Measurements from ENCODE around the gene LEPROT.

The LEPROT gene

GRCh38 chr1:65423884-65424572, 3.6 kb downstream of the LEPROT start:
- H3K27ac ChIP-seq (ENCODE audit: low read length): no peak overlapping the region
- no peaks in the 10 kb centered on the region; the same call in 1 of the 2 replicates for H3K4me1 ChIP-seq (ENCODE audit: control insufficient read depth, insufficient read depth, low read length)

GRCh38 chr1:65424573-65424889, 4.1 kb downstream of the LEPROT start:
- Histone ChIP-seq H3K4me1 (ENCODE audit: control insufficient read depth, insufficient read depth, low read length) (no peaks in the 10 kb centered on the region; the same call in 1 of the 2 replicates), H3K27me3 (ENCODE audit: control insufficient read depth, insufficient read depth, low read length) (no peaks in the 10 kb centered on the region), H3K9me3 (ENCODE audit: control insufficient read depth, insufficient read depth, low read length) (no peaks in the 10 kb centered on the region), H3K4me3 (ENCODE audit: low read length) (no peak overlapping the region), H3K36me3 (ENCODE audit: control insufficient read depth, insufficient read depth, low read length) (no peaks in the 10 kb centered on the region; the same call in 1 of the 2 replicates), H3K27ac (ENCODE audit: low read length) (no peak overlapping the region)
- WGBS (ENCODE audit: insufficient coverage, insufficient read length): no CpG with 5 or more reads among the region's 1 CpG
- DNase-seq (ENCODE audit: low read depth, low spot score): no peak

More at GRCh38 chr1:65423884-65424572, 3.6 kb downstream of the LEPROT start:
- Histone ChIP-seq H3K36me3 (ENCODE audit: control insufficient read depth, insufficient read depth, low read length) (no peaks in the 10 kb centered on the region; the same call in 1 of the 2 replicates), H3K4me3 (ENCODE audit: low read length) (no peak overlapping the region), H3K9me3 (ENCODE audit: control insufficient read depth, insufficient read depth, low read length) (no peaks in the 10 kb centered on the region), H3K27me3 (ENCODE audit: control insufficient read depth, insufficient read depth, low read length) (no peaks in the 10 kb centered on the region)
- no peak for DNase-seq (ENCODE audit: low read depth, low spot score)
- WGBS (ENCODE audit: insufficient coverage, insufficient read length): no CpG with 5 or more reads among the region's 2 CpGs

- no peak overlapping the region for H3K27ac ChIP-seq (ENCODE audit: low read length)
- no peak overlapping the region for H3K4me3 ChIP-seq (ENCODE audit: low read length)
- no CpG with 5 or more reads among the region's 2 CpGs for WGBS (ENCODE audit: insufficient coverage, insufficient read length)
- H3K27me3 ChIP-seq (ENCODE audit: control insufficient read depth, insufficient read depth, low read length): no peaks in the 10 kb centered on the region
- no peak for DNase-seq (ENCODE audit: low read depth, low spot score)
- H3K9me3 ChIP-seq (ENCODE audit: control insufficient read depth, insufficient read depth, low read length): no peaks in the 10 kb centered on the region
- no peaks in the 10 kb centered on the region; the same call in 1 of the 2 replicates for H3K4me1 ChIP-seq (ENCODE audit: control insufficient read depth, insufficient read depth, low read length)
- H3K36me3 ChIP-seq (ENCODE audit: control insufficient read depth, insufficient read depth, low read length): no peaks in the 10 kb centered on the region; the same call in 1 of the 2 replicates
Observed at GRCh38 chr1:65425006-65425405, 4.5 kb downstream of the LEPROT start.

- Histone ChIP-seq H3K27ac (ENCODE audit: low read length) (no peak overlapping the region), H3K4me1 (ENCODE audit: control insufficient read depth, insufficient read depth, low read length) (no peaks in the 10 kb centered on the region; the same call in 1 of the 2 replicates)
Observed at GRCh38 chr1:65425697-65426096, 5.2 kb downstream of the LEPROT start.

GRCh38 chr1:65429078-65429477, 8.6 kb downstream of the LEPROT start:
- H3K4me1 ChIP-seq (ENCODE audit: control insufficient read depth, insufficient read depth, low read length): no peaks in the 10 kb centered on the region; the same call in 1 of the 2 replicates
- H3K4me3 ChIP-seq (ENCODE audit: low read length): no peak overlapping the region
- H3K9me3 ChIP-seq (ENCODE audit: control insufficient read depth, insufficient read depth, low read length): no peaks in the 10 kb centered on the region
- no peak overlapping the region for H3K27ac ChIP-seq (ENCODE audit: low read length)
- DNase-seq (ENCODE audit: low read depth, low spot score): no peak
- no peaks in the 10 kb centered on the region for H3K27me3 ChIP-seq (ENCODE audit: control insufficient read depth, insufficient read depth, low read length)
- no CpG with 5 or more reads among the region's 2 CpGs for WGBS (ENCODE audit: insufficient coverage, insufficient read length)
- H3K36me3 ChIP-seq (ENCODE audit: control insufficient read depth, insufficient read depth, low read length): no peaks in the 10 kb centered on the region; the same call in 1 of the 2 replicates

More at GRCh38 chr1:65425697-65426096, 5.2 kb downstream of the LEPROT start:
- no peak for DNase-seq (ENCODE audit: low read depth, low spot score)
- Histone ChIP-seq H3K4me3 (ENCODE audit: low read length) (no peak overlapping the region), H3K9me3 (ENCODE audit: control insufficient read depth, insufficient read depth, low read length) (no peaks in the 10 kb centered on the region), H3K36me3 (ENCODE audit: control insufficient read depth, insufficient read depth, low read length) (no peaks in the 10 kb centered on the region; the same call in 1 of the 2 replicates), H3K27me3 (ENCODE audit: control insufficient read depth, insufficient read depth, low read length) (no peaks in the 10 kb centered on the region)
- WGBS (ENCODE audit: insufficient coverage, insufficient read length): no CpG with 5 or more reads among the region's 3 CpGs

GRCh38 chr1:65429806-65430205, 9.3 kb downstream of the LEPROT start:
- Histone ChIP-seq H3K27me3 (ENCODE audit: control insufficient read depth, insufficient read depth, low read length) (no peaks in the 10 kb centered on the region), H3K36me3 (ENCODE audit: control insufficient read depth, insufficient read depth, low read length) (peaks cover 1% of the 10 kb centered on the region; the same call in 1 of the 2 replicates), H3K4me3 (ENCODE audit: low read length) (no peak overlapping the region), H3K9me3 (ENCODE audit: control insufficient read depth, insufficient read depth, low read length) (no peaks in the 10 kb centered on the region), H3K4me1 (ENCODE audit: control insufficient read depth, insufficient read depth, low read length) (no peaks in the 10 kb centered on the region; the same call in 1 of the 2 replicates), H3K27ac (ENCODE audit: low read length) (no peak overlapping the region)
- no peak for DNase-seq (ENCODE audit: low read depth, low spot score)
- WGBS (ENCODE audit: insufficient coverage, insufficient read length): no CpG with 5 or more reads among the region's 7 CpGs

GRCh38 chr1:65431111-65431705, 10.7 kb downstream of the LEPROT start:
- Histone ChIP-seq H3K27ac (ENCODE audit: low read length) (no peak overlapping the region), H3K9me3 (ENCODE audit: control insufficient read depth, insufficient read depth, low read length) (no peaks in the 10 kb centered on the region), H3K36me3 (ENCODE audit: control insufficient read depth, insufficient read depth, low read length) (peaks cover 3% of the 10 kb centered on the region; the same call in 1 of the 2 replicates), H3K4me1 (ENCODE audit: control insufficient read depth, insufficient read depth, low read length) (no peaks in the 10 kb centered on the region; the same call in 1 of the 2 replicates), H3K27me3 (ENCODE audit: control insufficient read depth, insufficient read depth, low read length) (no peaks in the 10 kb centered on the region), H3K4me3 (ENCODE audit: low read length) (no peak overlapping the region)
- no CpG with 5 or more reads among the region's 1 CpG for WGBS (ENCODE audit: insufficient coverage, insufficient read length)
- DNase-seq (ENCODE audit: low read depth, low spot score): no peak

- no peak overlapping the region for H3K27ac ChIP-seq (ENCODE audit: low read length)
- H3K9me3 ChIP-seq (ENCODE audit: control insufficient read depth, insufficient read depth, low read length): no peaks in the 10 kb centered on the region
- H3K27me3 ChIP-seq (ENCODE audit: control insufficient read depth, insufficient read depth, low read length): no peaks in the 10 kb centered on the region
- peaks cover 3% of the 10 kb centered on the region; the same call in 1 of the 2 replicates for H3K36me3 ChIP-seq (ENCODE audit: control insufficient read depth, insufficient read depth, low read length)
- no peaks in the 10 kb centered on the region; the same call in 1 of the 2 replicates for H3K4me1 ChIP-seq (ENCODE audit: control insufficient read depth, insufficient read depth, low read length)
- H3K4me3 ChIP-seq (ENCODE audit: low read length): no peak overlapping the region
- no peak for DNase-seq (ENCODE audit: low read depth, low spot score)
- no CpG with 5 or more reads among the region's 8 CpGs for WGBS (ENCODE audit: insufficient coverage, insufficient read length)
Observed at GRCh38 chr1:65432918-65433317, 12.4 kb downstream of the LEPROT start.

- Histone ChIP-seq H3K4me1 (ENCODE audit: control insufficient read depth, insufficient read depth, low read length) (no peaks in the 10 kb centered on the region; the same call in 1 of the 2 replicates), H3K27ac (ENCODE audit: low read length) (no peak overlapping the region), H3K36me3 (ENCODE audit: control insufficient read depth, insufficient read depth, low read length) (0 out of 2 replicates have a peak, but pooled peaks cover 3% of the 10 kb centered on the region), H3K4me3 (ENCODE audit: low read length) (no peak overlapping the region), H3K9me3 (ENCODE audit: control insufficient read depth, insufficient read depth, low read length) (no peaks in the 10 kb centered on the region), H3K27me3 (ENCODE audit: control insufficient read depth, insufficient read depth, low read length) (no peaks in the 10 kb centered on the region)
- DNase-seq (ENCODE audit: low read depth, low spot score): no peak
- WGBS (ENCODE audit: insufficient coverage, insufficient read length): no CpG with 5 or more reads among the region's 1 CpG
Observed at GRCh38 chr1:65434255-65434654, 13.8 kb downstream of the LEPROT start.

GRCh38 chr1:65434760-65435159, 14.3 kb downstream of the LEPROT start:
- no peak for DNase-seq (ENCODE audit: low read depth, low spot score)

More at GRCh38 chr1:65434760-65435159, 14.3 kb downstream of the LEPROT start:
- H3K27me3 ChIP-seq (ENCODE audit: control insufficient read depth, insufficient read depth, low read length): no peaks in the 10 kb centered on the region
- 0 out of 2 replicates have a peak, but pooled peaks cover 3% of the 10 kb centered on the region for H3K36me3 ChIP-seq (ENCODE audit: control insufficient read depth, insufficient read depth, low read length)
- WGBS (ENCODE audit: insufficient coverage, insufficient read length): no CpG with 5 or more reads among the region's 3 CpGs
- no peaks in the 10 kb centered on the region; the same call in 1 of the 2 replicates for H3K4me1 ChIP-seq (ENCODE audit: control insufficient read depth, insufficient read depth, low read length)
- no peaks in the 10 kb centered on the region for H3K9me3 ChIP-seq (ENCODE audit: control insufficient read depth, insufficient read depth, low read length)
- H3K4me3 ChIP-seq (ENCODE audit: low read length): no peak overlapping the region
- no peak overlapping the region for H3K27ac ChIP-seq (ENCODE audit: low read length)
